OCI-LY7 (cell line): ENCODE results near the gene GRM4.

Source experiments
- EZH2phosphoT487 ChIP-seq: fragments of 200-600 bp; sonication (generic); IDR thresholded peaks from 2 replicates; pipeline ENCODE4 v1.6.1; 2018; ENCODE audit warnings: low read depth, borderline replicate concordance, mild to moderate bottlenecking, mixed run types, antibody characterized with exemption, low read length, moderate library complexity, mixed read lengths
- TF ChIP-seq, protein P1 (sequence below): fragments of 200-600 bp; sonication (generic); conservative IDR thresholded peaks from 2 replicates; pipeline ENCODE4 v1.5.1; 2014; ENCODE audit warnings: mild to moderate bottlenecking, antibody characterized with exemption, low read length, moderate library complexity, mixed read lengths

DNA sequence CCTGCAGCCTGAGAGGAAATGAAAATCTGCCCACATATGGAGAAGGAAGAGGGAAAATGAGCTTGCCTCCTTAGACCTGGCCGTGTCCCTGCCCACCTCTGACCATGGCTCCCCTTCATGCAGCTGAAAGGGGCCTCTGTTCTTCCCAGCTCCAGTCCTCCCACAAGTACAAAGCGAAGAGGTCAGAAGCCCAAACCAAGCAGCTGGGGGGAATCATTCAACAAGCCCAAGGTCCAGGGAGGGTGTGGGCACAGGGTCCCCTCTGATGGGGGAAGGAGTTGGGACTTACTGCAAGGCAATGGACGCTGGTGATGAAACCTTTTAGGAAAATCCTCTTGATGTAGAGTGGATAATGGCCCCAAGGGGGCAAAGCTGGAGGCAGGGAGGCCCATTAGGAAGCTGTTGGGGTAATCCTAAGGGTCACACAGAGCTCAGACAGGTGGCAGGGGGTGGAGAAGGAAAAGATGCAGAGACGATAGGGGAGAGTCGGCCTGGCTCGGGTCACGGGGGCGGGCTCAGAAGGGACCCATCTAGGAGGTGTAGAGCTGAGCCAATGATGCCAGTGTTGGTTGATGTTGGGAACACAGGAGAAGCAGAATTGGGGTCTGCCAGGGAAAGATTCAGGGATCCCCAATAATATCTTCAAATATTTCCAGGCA is 16.1 kb upstream of the GRM4 start:
- TF ChIP-seq, protein P1, sequence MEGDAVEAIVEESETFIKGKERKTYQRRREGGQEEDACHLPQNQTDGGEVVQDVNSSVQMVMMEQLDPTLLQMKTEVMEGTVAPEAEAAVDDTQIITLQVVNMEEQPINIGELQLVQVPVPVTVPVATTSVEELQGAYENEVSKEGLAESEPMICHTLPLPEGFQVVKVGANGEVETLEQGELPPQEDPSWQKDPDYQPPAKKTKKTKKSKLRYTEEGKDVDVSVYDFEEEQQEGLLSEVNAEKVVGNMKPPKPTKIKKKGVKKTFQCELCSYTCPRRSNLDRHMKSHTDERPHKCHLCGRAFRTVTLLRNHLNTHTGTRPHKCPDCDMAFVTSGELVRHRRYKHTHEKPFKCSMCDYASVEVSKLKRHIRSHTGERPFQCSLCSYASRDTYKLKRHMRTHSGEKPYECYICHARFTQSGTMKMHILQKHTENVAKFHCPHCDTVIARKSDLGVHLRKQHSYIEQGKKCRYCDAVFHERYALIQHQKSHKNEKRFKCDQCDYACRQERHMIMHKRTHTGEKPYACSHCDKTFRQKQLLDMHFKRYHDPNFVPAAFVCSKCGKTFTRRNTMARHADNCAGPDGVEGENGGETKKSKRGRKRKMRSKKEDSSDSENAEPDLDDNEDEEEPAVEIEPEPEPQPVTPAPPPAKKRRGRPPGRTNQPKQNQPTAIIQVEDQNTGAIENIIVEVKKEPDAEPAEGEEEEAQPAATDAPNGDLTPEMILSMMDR = no peak
- no peak for TF ChIP-seq EZH2phosphoT487
